ENCODE measurements around the gene AIRE. TPM values are rescaled to one million over a fixed set of nuclear protein-coding genes. Genes with fewer than 3 reads are reported as not detected.
"Not testable (repeated sequence)": the region's sequence is repeated elsewhere in the genome, so short reads cannot be mapped to it uniquely, and the experiment has no call there.

The AIRE gene
- total RNA-seq: not detected

DNA sequence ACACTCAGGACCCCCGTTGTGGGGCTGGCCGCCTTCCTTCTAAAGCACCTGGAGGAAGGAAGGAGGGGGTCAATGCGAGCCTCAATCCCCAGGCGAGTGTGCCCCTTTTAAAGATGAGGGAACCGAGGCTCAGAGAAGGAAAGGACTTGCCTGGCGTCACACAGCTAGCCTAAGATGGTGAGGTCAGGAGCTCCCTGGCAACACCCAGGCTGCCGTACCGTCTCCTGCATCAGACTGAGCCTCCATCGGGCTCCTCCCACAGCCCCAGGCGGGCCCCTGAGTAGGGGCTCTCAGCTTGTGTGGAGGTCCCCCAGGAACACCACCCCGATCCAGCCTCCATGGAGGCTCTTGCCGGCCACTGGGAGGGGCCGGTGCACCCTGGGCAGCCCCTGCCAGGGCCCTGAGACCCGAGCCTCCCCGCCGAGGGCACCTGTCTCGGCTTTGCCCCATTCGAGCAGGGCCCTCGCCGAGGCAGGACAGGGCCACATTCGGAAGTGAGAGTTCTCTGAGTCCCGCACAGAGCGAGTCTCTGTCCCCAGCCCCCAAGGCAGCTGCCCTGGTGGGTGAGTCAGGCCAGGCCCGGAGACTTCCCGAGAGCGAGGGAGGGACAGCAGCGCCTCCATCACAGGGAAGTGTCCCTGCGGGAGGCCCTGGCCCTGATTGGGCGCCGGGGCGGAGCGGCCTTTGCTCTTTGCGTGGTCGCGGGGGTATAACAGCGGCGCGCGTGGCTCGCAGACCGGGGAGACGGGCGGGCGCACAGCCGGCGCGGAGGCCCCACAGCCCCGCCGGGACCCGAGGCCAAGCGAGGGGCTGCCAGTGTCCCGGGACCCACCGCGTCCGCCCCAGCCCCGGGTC is at the start of gene AIRE:
AIRE (plus strand) TSS at position 739 of the 855 bp plus-strand sequence. CDS start 131 bp downstream, outside the sequence.
- H3K27ac Mint-ChIP-seq: no peak within 1 kb of the TSS
- H3K4me3 Mint-ChIP-seq: no peak within 1 kb of the TSS
- ATAC-seq (no peak), DNase-seq (no peak)
- CTCF ChIA-PET: no interaction called here
- POLR2A ChIA-PET: no interaction called here
- H3K9me3 Mint-ChIP-seq (ENCODE audit: insufficient read depth): no peaks in the 10 kb centered on the region
- no peaks in the 10 kb centered on the region for H3K27me3 Mint-ChIP-seq (ENCODE audit: low read depth)
- no peaks in the 10 kb centered on the region for H3K4me1 Mint-ChIP-seq (ENCODE audit: low read depth)
- no peaks in the 10 kb centered on the region for H3K36me3 Mint-ChIP-seq (ENCODE audit: low read depth)

DNA sequence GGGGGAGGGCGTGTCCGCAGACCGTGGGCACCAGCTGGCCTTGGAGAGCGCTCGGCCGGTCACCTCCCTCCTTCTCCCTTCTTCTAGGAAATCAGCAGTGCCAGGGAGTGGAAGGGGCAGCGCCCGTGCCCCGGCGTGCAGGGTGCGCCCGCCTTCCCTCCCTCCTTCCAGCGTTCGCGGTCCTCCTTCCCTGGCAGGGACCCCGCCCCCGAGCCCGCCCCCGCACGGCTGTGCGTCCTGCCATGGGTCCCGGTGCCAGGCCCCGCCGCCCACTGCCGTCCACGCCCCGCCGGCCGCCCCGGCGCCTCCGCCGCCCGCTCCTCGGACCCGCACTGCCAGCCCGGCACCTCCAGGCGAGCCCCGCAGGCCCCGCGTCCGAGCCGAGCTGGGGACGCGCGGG is 45.3 kb upstream of the AIRE start:
- H3K27ac Mint-ChIP-seq; DNase-seq; CTCF ChIA-PET; H3K4me1 Mint-ChIP-seq (ENCODE audit: low read depth); POLR2A ChIA-PET; H3K36me3 Mint-ChIP-seq (ENCODE audit: low read depth); H3K9me3 Mint-ChIP-seq (ENCODE audit: insufficient read depth); H3K27me3 Mint-ChIP-seq (ENCODE audit: low read depth); H3K4me3 Mint-ChIP-seq: not testable (repeated sequence)
- peak; percentile 7 for ATAC-seq

DNA sequence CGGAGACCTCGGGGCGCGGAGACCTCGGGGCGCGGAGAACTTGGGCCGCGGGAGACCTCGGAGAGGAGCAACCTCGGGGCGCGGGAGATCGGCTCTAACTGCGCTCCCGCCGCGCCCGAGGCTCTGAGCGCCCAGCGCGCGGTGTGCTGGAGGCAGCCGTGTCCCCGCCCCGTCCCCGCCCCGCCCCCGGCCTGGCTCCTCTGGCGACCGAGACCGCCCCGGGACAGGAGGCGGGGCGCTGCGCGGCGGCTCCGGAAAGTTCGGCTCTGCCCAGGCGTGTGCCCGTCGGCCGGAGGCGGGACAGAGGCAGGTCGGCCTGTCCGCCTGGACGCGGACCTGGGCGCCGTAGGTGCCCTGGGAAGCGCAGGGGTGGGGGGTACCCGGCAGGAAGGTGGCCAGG is 44.8 kb upstream of the AIRE start, which contains the start of gene ICOSLG:
ICOSLG (minus strand) TSS at position 102 of the 400 bp plus-strand sequence. CDS start 126 bp downstream, outside the sequence.
- H3K36me3 Mint-ChIP-seq (ENCODE audit: low read depth); H3K4me1 Mint-ChIP-seq (ENCODE audit: low read depth); H3K9me3 Mint-ChIP-seq (ENCODE audit: insufficient read depth); H3K27me3 Mint-ChIP-seq (ENCODE audit: low read depth); DNase-seq; H3K4me3 Mint-ChIP-seq; H3K27ac Mint-ChIP-seq; POLR2A ChIA-PET; CTCF ChIA-PET: not testable (repeated sequence)
- ATAC-seq: peak; percentile 70

DNA sequence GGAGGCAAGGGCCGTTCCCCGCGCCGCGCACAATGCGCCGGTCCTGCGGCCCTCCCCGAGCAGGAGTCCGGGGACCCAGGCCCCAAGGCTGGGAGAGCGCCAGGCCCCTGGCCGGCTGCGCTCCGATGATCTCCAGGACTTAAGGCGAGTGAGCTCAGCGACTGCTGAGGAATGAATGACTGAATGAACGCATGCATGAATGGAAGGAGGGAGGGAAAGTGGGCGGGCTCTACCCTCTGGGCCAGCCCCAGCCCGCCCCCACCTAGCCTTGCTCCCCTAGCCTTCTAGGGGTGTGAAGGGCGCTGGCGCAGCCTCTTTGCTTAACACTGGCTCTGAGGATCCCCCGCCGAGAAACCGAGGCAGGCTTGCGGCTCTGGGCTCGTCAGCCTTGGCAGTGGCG is 44.4 kb upstream of the AIRE start:
- H3K4me3 Mint-ChIP-seq; DNase-seq; H3K4me1 Mint-ChIP-seq (ENCODE audit: low read depth); CTCF ChIA-PET; H3K9me3 Mint-ChIP-seq (ENCODE audit: insufficient read depth); H3K27ac Mint-ChIP-seq; H3K36me3 Mint-ChIP-seq (ENCODE audit: low read depth); POLR2A ChIA-PET; H3K27me3 Mint-ChIP-seq (ENCODE audit: low read depth): not testable (repeated sequence)
- peak; percentile 48 for ATAC-seq

DNA sequence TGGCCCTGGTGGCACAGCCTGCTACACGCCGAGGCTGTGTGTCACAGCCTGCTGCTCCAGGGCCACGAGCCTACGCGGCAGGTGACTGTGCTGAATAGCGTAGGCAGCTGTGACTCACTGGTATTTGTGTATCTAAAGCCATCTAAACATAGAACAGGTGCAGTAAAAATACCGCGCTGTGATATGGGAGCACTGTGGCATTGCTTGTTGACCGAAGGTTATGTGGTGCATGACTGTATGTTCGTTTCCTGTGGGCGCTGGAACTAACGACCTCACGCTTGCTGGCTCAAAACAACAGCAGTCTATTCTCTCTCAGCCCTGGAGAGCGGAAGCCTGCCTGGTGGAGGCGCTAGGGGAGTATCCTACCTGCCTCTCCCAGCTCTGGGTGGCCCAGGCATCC is 41.7 kb upstream of the AIRE start:
- POLR2A ChIA-PET; CTCF ChIA-PET; H3K27ac Mint-ChIP-seq; H3K36me3 Mint-ChIP-seq (ENCODE audit: low read depth); H3K9me3 Mint-ChIP-seq (ENCODE audit: insufficient read depth); DNase-seq; H3K27me3 Mint-ChIP-seq (ENCODE audit: low read depth); H3K4me3 Mint-ChIP-seq; H3K4me1 Mint-ChIP-seq (ENCODE audit: low read depth): not testable (repeated sequence)
- ATAC-seq: peak; percentile 69

DNA sequence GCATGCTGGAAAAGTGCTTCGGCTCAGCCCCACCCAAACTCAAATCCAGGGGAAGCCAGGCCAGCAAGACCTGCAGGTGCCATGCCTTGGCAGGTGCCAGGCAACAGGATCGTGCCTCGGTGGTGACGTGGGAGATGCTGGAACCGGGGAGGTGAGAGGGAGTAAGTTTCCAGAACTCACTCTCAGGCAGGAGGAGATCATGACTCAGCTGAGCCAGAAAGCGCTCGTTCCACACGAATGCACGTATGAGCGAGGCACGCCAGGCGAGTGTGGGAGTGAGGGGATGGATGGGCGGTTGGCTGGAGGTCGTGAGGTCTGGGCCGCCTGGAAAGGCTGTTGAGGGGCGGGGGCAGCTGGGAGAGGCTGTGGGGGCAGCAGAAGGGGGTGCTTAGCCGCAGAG is 37.8 kb upstream of the AIRE start:
- ATAC-seq; H3K27ac Mint-ChIP-seq; H3K36me3 Mint-ChIP-seq (ENCODE audit: low read depth); H3K27me3 Mint-ChIP-seq (ENCODE audit: low read depth); CTCF ChIA-PET; DNase-seq; POLR2A ChIA-PET; H3K9me3 Mint-ChIP-seq (ENCODE audit: insufficient read depth); H3K4me1 Mint-ChIP-seq (ENCODE audit: low read depth); H3K4me3 Mint-ChIP-seq: not testable (repeated sequence)

DNA sequence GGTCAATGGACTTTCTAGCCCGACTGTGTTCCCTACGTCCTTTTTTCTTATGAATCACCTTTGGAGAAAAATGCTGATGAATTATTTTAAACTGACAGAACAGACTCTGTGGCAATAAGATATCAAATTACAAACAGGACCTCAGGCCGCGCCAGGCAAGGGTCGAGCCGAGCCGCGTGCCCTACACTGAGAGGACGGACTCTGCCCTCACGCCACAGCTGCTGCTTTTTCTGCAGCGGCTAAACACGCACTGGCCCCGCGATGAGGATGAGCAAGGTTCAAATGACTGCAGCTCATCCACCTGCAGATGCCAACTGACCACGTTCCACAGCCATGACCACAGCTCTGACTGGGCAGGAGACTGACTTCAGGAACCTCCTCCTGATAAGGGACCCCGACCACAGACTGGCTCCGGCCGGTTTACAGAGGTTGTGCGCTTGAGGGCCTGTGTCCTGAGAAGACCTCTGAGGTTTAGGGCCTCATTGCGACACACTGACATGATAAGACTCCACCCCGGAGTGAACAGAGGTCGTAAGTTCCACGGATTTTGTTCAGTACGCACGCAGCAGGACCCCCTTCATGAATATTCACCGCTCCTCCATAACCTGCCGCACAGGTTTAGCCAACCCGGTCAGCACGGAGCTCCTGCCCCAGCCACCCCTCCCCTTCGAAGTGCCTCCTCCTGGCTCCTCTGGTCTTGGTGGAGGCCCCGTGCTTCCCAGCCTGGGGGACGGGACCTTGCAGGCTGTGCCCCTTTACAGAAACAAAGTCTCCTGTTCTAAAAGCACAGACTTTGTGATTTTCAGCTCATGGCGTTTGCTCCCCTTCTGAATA is 36.3 kb upstream of the AIRE start:
- H3K36me3 Mint-ChIP-seq (ENCODE audit: low read depth); H3K27me3 Mint-ChIP-seq (ENCODE audit: low read depth); CTCF ChIA-PET; ATAC-seq; POLR2A ChIA-PET; H3K4me3 Mint-ChIP-seq; DNase-seq; H3K27ac Mint-ChIP-seq; H3K4me1 Mint-ChIP-seq (ENCODE audit: low read depth); H3K9me3 Mint-ChIP-seq (ENCODE audit: insufficient read depth): not testable (repeated sequence)

DNA sequence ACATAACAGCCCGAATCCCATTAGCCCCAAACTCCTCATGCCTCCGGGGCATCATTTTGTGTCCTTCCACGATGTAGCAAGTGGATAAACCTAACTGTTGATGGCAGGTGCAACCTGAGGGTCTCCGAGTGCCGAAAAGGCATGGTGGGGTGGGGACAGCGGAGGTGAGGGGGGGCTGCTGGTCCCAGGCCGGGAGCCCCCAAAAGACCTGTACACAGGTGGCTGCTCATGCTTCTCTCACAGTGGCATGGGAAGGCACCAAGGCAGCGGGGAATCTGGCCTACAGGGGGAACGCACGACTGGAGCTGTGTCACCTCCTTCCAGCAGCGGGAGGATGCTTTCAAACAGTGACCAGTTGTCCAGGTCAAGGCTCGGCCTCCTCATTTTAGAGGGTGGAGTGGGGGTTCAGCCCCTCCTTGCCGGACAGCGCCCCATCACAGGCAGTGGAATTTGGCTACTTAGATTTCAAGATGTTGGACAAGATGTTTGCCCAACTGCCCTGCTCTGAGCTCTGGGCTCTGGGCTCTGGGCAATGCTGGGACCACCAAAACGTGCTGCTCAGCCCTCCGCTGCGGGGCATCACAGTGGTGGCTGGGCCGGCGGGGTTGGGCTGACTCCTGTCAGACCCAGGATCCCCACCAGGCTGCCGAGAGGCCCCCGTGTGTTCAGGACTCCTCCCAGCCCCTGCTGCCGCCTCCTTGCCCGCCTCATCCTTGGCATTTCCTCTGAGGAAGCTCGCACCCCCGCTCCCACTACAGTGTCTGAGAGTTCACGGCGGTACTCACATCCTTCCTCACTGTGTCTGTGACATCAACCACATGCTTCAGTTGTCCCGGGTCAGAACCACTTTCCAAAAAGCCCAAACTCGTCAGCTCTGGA is 31.6 kb upstream of the AIRE start:
- Mint-ChIP-seq H3K27me3 (ENCODE audit: low read depth) (peaks cover 7% of the 10 kb centered on the region), H3K4me1 (ENCODE audit: low read depth) (no peaks in the 10 kb centered on the region), H3K27ac (no peak overlapping the region), H3K9me3 (ENCODE audit: insufficient read depth) (no peaks in the 10 kb centered on the region), H3K4me3 (no peak overlapping the region), H3K36me3 (ENCODE audit: low read depth) (no peaks in the 10 kb centered on the region)
- ATAC-seq: no peak
- no peak for DNase-seq
- POLR2A ChIA-PET: interaction anchor here (0.6 kb wide), 1 partner anchor 75 kb away, joined by 3 read pairs; no protein-coding TSS in a partner anchor
- CTCF ChIA-PET: interaction anchor here (1.0 kb wide), 1 partner anchor 44 kb away, joined by 3 read pairs; no protein-coding TSS in a partner anchor

DNA sequence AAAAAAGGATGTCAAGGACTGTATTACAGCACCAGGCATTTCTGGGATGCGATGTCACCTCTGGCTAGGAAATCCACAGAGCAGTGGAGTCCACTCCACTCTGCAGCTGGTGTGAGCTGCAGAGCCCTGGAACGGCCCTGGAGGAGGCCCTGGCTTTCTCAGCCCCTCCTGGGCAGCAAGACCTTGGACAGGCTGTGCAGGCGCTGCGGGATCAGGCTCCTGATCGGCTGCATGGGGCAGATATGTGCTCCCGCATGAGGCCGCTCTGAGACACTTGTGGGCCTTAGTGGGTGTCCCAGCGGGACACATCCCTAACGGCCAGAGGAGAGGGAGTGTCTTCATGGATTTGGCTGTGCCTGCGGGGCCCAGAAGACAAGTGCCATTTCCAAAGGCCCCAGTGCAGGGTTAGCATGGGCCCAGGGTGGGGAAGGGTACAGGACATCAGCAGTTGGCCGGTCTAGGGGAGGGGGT is 30.1 kb upstream of the AIRE start:
- ChIA-PET CTCF (interaction anchor here (1.0 kb wide), 1 partner anchor 42 kb away, joined by 3 read pairs; no protein-coding TSS in a partner anchor), POLR2A (no interaction called here)
- Mint-ChIP-seq H3K4me3 (no peak overlapping the region), H3K27ac (no peak overlapping the region), H3K9me3 (ENCODE audit: insufficient read depth) (no peaks in the 10 kb centered on the region), H3K36me3 (ENCODE audit: low read depth) (no peaks in the 10 kb centered on the region), H3K4me1 (ENCODE audit: low read depth) (no peaks in the 10 kb centered on the region), H3K27me3 (ENCODE audit: low read depth) (peaks cover 7% of the 10 kb centered on the region)
- ATAC-seq: no peak
- no peak for DNase-seq

DNA sequence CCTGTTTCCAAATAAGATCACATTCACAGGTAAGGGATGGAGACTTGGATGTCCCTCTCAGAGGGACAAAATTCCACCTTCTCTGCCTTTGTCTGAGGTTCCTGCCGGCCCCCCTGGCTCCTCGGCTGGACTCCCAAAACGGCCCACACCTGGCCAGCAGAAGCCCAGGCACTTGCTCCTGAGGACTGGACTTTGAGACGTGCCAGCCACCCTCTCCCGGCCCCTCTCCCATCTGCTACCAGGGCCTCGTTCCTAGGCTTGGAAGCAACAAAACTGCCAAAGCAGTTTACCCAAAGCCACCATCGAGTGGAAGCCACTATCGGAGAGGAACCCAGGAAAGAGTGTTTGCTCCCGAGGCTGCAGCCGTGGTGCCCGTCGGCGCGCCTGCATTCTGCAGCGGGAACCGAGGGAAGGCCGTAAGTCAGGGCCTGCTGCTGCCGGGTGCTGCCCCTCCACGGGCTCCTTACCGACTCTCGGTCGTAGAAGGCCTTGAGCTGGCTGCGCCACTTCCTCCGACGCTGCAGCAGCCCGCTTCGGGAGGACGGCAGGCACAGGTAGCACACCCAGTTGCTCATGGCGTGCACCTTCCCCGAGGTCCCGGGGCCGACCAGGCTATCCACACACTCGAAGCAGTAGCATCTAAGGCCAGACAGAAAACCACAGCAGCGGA is 27.5 kb upstream of the AIRE start:
- ChIA-PET POLR2A (no interaction called here), CTCF (no interaction called here)
- Mint-ChIP-seq H3K27me3 (ENCODE audit: low read depth) (peaks cover 7% of the 10 kb centered on the region), H3K27ac (no peak overlapping the region), H3K36me3 (ENCODE audit: low read depth) (no peaks in the 10 kb centered on the region), H3K4me3 (no peak overlapping the region), H3K9me3 (ENCODE audit: insufficient read depth) (no peaks in the 10 kb centered on the region), H3K4me1 (ENCODE audit: low read depth) (no peaks in the 10 kb centered on the region)
- DNase-seq (no peak), ATAC-seq (no peak)

DNA sequence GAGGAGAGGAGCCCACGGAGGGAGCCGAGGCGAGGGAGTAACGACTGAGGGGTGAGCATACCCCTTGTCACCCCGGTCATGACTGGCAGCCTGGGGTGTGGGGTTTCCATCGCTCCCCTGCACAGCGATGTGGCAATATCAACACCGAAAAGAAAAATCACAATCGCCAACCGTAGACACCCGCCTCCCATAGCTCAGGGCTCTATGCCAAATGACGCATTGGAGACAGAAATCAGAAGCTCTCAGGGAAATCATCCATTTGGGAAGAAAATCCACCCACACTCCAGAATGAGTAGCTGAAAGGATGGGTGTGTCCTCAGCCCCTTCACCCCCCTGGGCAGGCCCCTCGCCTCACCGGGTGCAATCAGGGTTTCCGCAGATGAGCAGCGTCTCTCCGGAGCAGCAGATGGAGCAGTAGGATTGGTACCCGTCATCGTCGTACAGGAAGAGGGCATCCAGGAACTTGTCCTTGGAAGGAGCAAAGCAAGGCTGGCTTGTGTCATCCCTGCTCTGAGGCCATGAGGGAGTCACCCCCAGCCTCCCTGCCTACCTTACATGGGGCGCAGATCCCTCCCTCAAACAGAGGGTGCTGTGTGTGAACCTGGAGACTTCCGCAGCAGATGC is 26.5 kb upstream of the AIRE start:
- no peak for DNase-seq
- no peak for ATAC-seq
- ChIA-PET POLR2A (interaction anchor here (0.6 kb wide), 1 partner anchor 645 kb away, joined by 3 read pairs; no protein-coding TSS in a partner anchor), CTCF (interaction anchor here (1.3 kb wide), 1 partner anchor 352 kb away, joined by 4 read pairs; no protein-coding TSS in a partner anchor)
- Mint-ChIP-seq H3K36me3 (ENCODE audit: low read depth) (no peaks in the 10 kb centered on the region), H3K27ac (no peak overlapping the region), H3K4me3 (no peak overlapping the region), H3K4me1 (ENCODE audit: low read depth) (no peaks in the 10 kb centered on the region), H3K9me3 (ENCODE audit: insufficient read depth) (no peaks in the 10 kb centered on the region), H3K27me3 (ENCODE audit: low read depth) (peaks cover 5% of the 10 kb centered on the region)
